HG03039 (cell line): ENCODE results near the gene CRABP1.

Experiments used
- ATAC-seq: cut with Tn5 transposase; IDR thresholded peaks from one replicate; pipeline ENCODE4 v1.9.1; 2021; ENCODE audit warnings: mild to moderate bottlenecking, moderate library complexity; ENCODE audit not compliant: unreplicated experiment

CRABP1 gene

GRCh38 chr15:78316283-78317083 lies 23.7 kb upstream of the CRABP1 start:
- peak; percentile 57 for ATAC-seq

DNA sequence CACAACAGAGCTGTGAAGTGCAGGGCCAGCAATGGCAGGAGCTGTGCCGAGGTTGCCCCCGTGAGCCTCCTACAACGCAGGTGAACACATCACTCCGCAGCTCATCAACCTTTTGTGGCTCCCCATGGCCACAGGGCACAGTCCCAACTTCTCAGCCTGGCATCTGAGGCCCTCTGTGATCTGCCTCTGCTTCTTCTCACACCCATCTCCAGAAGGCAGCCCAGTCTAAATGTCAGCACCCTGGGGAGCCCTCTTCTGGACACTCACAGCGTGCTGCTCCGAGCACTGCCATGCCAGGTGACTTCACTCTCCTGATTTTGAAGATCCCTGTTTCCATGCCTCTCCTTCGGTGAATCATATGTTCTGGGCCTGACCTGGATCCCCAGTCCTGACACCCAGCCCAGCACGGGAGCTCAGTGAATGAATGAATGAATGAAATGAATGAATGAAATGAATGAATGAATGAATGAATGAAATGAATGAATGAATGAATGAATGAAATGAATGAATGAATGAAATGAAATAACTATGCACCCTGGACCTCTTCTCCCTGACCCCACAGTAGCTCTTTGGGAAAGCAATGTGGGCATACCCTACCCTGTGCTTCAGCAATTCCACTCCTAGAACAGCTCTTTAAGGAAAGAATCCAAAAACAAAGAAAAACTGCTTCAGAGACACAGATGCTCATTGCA lies 22.9 kb upstream of the CRABP1 start:
- ATAC-seq: no peak

- ATAC-seq: no peak
Observed at GRCh38 chr15:78319588-78319987, 20.6 kb upstream of the CRABP1 start.

DNA sequence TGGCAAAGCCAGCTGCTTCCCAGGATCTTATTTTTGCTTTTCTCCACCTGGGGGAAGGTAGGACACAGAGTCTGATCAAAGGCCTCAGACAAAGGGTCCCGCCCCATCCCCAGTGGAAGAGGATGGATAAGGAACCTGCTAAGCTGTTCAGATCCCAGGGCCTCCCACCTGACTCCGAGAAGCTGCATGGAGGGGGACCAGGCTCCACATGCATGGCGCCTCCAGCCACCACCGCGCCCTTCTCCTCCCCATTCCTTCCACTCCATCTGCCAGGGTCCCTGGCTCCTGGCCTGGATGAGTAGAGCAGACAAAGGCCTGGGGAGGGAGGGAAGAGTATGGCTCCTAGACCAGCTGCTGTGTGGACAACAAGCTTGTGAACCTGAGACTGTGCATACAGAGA lies 20.0 kb upstream of the CRABP1 start:
- ATAC-seq: no peak

- ATAC-seq: no peak
Observed at GRCh38 chr15:78321041-78321570, 19.0 kb upstream of the CRABP1 start.

- no peak for ATAC-seq
Observed at GRCh38 chr15:78321786-78322185, 18.4 kb upstream of the CRABP1 start.

- ATAC-seq: no peak
Observed at GRCh38 chr15:78322243-78322642, 17.9 kb upstream of the CRABP1 start.

GRCh38 chr15:78322724-78323521 lies 17.2 kb upstream of the CRABP1 start:
- ATAC-seq: no peak

GRCh38 chr15:78323693-78324092 lies 16.5 kb upstream of the CRABP1 start:
- no peak for ATAC-seq

DNA sequence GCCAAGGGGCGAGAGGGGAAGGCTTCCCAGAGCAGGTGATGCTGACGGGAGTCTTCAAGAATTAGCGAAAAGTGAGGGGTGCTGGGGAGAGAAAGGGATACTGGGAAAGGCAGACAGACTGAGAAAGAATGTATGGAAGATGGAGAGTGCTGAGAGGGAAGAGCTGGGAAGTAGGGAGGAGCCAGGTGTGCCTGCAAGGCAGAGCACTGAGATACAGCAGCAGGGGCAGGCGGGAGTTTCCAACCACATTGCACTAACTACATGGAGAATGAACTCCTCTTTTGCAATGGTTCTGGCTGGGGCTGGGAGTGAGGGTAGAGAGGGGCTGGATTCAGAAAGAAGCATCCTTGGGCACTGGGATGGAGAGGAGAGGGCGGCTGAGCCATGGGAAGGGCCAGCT lies 16.0 kb upstream of the CRABP1 start:
- ATAC-seq: no peak

DNA sequence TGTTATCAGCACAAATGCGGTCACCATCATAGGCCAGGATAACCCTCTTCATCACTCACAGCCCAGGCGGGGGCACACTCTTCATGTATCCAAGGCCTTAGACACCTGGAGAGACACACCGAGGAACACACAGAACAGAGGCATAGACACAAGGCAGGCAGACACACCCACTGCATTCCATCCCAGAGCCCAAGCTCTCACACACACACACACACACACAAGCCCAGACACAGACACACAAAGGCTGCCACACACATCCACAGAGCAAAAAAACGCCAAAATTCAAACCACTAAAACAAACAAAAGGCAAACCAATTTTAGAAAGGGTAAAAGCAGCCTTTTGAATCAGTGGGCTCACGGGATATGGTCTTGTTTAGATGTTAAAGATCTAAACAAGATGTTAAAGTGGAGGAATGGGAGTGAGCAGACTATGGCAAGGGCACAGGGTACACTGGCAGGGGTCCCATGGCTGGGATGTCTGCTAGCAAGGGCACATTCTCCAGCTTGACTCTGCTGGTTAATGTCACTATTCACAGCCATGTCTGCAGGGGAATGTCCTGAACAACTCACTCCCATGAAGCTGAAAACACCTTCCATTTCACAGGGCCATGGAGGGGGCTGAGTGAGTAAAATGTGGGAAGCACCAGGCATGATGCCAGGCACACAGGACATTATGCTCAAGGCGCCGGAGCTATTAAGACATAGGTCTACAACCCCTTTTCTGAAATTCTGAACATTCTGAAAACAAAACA lies 14.9 kb upstream of the CRABP1 start:
- no peak for ATAC-seq

DNA sequence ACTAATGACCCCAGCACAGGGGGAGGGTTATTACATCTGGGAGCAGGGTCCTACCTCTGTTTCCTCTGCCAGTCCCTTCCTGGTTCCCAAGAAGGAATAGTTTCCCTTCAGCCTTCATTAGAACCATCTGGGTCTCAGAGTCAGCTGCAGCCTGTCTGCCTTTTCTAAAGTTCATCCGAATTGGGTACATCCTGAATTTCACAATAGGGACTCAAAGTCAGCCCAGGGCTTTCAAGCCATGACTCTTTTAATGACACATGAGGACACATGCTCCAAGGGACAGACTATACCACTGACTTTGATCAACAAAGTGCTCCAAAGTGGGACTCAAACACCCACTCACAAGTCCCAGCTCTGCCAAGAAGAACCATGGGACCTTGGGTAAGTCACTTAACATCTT lies 12.7 kb upstream of the CRABP1 start:
- no peak for ATAC-seq

GRCh38 chr15:78329625-78330024 lies 10.5 kb upstream of the CRABP1 start:
- no peak for ATAC-seq

- no peak for ATAC-seq
Observed at GRCh38 chr15:78334845-78335244, 5.3 kb upstream of the CRABP1 start.

DNA sequence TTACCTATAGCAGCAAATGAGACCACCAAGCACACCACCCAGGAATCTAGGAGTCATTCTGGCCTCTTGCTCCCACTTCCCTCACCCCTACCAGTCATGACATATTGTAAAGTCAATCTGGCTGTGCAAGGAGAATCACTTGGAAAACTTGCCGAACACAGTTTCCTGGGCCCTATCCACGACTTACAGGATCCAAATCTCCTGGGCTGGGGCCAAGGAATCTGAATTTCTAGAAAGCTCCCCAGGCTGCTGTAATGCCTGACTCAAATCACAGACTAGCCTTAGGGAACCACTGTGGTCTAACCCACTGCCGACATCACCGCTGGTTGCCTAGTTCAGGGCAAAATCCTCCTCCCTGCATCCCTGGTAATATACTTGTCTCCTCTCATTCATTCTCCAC lies 4.2 kb upstream of the CRABP1 start:
- ATAC-seq: no peak

DNA sequence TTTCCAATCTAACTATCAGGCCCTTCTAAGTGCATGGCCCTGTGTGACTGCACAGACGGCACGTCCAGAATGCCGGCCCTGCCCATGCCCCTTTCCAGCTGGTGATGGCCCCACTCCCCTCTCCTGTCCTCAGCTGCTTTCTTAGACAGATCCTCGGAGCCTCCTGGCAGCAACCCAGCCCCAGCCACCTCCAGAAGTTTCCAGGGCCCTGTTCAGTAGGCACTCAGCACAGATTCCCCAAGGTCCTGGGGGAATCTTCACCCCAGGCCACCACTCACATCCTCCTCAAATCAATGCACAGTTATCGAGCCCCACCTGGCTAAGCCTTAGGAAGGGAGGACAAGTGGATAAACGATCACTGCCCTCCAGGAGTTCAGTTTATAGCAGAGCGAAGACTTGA lies 1.4 kb upstream of the CRABP1 start:
- no peak for ATAC-seq

GRCh38 chr15:78339559-78339958 lies 594 bp upstream of the CRABP1 start:
- no peak for ATAC-seq

DNA sequence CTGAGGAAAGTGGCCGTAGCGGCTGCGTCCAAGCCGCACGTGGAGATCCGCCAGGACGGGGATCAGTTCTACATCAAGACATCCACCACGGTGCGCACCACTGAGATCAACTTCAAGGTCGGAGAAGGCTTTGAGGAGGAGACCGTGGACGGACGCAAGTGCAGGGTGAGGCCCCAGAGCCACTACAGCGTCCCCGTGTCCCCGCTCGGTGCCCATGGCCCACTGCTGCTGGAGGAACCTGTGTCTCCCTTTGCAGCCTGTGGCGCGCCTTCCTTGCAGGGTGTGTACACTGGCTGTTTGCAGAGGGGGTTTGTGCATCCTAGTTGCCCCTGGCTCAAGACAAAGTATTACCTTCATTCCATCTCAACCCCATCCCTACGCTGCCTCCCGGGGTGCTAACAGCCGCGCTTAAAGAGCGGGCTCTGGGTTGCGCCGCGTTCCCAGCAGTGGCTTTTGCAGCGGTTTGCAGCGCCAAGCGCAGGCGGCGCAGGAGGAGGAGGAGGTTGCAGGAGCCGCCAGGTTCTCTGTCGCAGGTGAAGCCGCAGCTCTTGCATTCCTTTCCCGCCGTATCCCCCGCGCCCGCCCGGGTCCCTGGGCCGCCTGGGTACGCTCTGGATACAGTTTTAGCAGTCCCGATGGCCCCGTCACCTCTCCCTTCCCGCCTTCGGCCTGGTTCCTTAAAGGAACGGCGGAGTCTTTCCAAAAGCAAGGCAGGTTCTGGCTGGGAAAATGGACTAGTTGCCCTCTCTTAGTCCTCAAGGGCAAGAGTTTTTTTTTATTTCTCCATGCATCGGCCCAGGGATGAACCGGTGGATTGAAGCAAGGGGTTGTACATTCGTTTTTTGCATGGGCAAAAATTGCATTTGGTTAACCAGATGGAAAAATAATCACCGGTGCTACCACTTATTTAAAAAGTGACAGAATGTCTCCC lies 1.2 kb downstream of the CRABP1 start:
- no peak for ATAC-seq

- ATAC-seq: no peak
Observed at GRCh38 chr15:78342021-78342420, 1.9 kb downstream of the CRABP1 start.
